ENCODE results near the gene KBTBD13. TPM values are rescaled to one million over a fixed set of nuclear protein-coding genes. Genes with fewer than 3 reads are reported as not detected.

The KBTBD13 gene
- total RNA-seq, 1 donor from 2014 or later = not detected

DNA sequence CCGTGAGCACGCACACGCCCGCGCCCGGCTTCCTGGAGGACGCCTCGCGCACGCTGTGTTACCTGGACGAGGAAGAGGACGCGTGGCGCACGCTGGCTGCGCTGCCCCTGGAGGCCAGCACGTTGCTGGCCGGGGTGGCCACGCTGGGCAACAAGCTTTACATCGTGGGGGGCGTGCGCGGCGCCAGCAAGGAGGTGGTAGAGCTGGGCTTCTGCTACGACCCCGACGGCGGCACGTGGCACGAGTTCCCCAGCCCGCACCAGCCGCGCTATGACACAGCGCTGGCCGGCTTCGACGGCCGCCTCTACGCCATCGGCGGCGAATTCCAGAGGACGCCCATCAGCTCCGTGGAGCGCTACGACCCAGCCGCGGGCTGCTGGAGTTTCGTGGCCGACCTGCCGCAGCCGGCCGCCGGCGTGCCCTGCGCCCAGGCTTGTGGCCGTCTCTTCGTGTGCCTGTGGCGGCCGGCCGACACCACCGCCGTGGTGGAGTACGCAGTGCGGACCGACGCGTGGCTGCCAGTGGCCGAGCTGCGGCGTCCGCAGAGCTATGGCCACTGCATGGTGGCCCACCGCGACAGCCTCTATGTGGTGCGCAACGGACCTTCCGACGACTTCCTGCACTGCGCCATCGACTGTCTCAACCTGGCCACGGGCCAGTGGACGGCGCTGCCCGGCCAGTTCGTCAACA lies 890 bp downstream of the KBTBD13 start:
- Histone ChIP-seq H3K27me3 (ENCODE audit: control insufficient read depth, insufficient read depth, low read length) (peaks cover 37% of the 10 kb centered on the region), H3K36me3 (ENCODE audit: control insufficient read depth, insufficient read depth, low read length) (no peaks in the 10 kb centered on the region), H3K4me3 (ENCODE audit: low read depth, low read length) (no peak overlapping the region)
- TF ChIP-seq, protein P1, sequence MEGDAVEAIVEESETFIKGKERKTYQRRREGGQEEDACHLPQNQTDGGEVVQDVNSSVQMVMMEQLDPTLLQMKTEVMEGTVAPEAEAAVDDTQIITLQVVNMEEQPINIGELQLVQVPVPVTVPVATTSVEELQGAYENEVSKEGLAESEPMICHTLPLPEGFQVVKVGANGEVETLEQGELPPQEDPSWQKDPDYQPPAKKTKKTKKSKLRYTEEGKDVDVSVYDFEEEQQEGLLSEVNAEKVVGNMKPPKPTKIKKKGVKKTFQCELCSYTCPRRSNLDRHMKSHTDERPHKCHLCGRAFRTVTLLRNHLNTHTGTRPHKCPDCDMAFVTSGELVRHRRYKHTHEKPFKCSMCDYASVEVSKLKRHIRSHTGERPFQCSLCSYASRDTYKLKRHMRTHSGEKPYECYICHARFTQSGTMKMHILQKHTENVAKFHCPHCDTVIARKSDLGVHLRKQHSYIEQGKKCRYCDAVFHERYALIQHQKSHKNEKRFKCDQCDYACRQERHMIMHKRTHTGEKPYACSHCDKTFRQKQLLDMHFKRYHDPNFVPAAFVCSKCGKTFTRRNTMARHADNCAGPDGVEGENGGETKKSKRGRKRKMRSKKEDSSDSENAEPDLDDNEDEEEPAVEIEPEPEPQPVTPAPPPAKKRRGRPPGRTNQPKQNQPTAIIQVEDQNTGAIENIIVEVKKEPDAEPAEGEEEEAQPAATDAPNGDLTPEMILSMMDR (IDR thresholded peaks at IDR 0.05; ENCODE audit: insufficient read depth, low read length, poor library complexity, severe bottlenecking) = no peak
- DNase-seq (ENCODE audit: low read depth) = no peak

DNA sequence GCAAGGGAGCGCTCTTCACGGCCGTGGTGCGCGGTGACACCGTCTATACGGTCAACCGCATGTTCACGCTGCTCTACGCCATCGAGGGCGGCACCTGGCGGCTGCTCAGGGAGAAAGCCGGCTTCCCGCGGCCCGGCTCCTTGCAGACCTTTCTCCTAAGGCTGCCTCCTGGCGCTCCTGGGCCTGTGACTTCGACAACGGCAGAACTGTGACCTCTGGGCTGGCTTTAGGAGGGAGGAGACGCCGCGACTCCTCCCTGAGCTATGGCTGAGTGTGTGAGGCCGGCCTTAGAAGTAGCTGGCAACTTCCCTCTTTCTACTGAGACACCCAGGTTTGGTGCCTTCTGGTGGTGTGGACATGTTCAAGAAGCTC lies 1.4 kb downstream of the KBTBD13 start:
- Histone ChIP-seq H3K27me3 (ENCODE audit: control insufficient read depth, insufficient read depth, low read length) (peaks cover 41% of the 10 kb centered on the region), H3K36me3 (ENCODE audit: control insufficient read depth, insufficient read depth, low read length) (no peaks in the 10 kb centered on the region), H3K4me3 (ENCODE audit: low read depth, low read length) (no peak overlapping the region)
- no peak for DNase-seq (ENCODE audit: low read depth)
- TF ChIP-seq, protein P1 (IDR thresholded peaks at IDR 0.05; ENCODE audit: insufficient read depth, low read length, poor library complexity, severe bottlenecking) = peak; percentile 85

DNA sequence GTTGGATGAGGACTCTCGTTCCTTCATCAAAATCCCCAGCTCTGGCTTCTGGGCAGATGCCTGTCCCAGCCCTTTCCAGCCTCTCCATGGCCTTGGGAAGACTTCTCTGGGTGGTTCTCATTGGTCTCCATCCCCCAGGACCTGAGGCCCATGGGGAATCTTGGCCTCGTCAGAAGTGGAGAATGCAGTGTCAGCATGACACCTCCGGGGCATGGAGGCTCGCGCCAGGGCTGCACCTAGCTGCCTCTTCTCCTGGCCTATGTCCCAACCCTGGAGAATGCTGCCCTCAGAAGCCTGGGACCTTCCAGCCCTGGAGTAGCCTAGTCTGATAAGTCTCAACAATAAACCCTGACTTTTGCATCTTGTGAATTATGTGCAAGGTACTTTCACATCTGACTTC lies 3.0 kb downstream of the KBTBD13 start:
- no peak for DNase-seq (ENCODE audit: low read depth)
- no peak overlapping the region for H3K4me3 ChIP-seq (ENCODE audit: low read depth, low read length)
- TF ChIP-seq, protein P1 (IDR thresholded peaks at IDR 0.05; ENCODE audit: insufficient read depth, low read length, poor library complexity, severe bottlenecking) = no peak
- H3K27me3 ChIP-seq (ENCODE audit: control insufficient read depth, insufficient read depth, low read length) = peaks cover 53% of the 10 kb centered on the region
- no peaks in the 10 kb centered on the region for H3K36me3 ChIP-seq (ENCODE audit: control insufficient read depth, insufficient read depth, low read length)

DNA sequence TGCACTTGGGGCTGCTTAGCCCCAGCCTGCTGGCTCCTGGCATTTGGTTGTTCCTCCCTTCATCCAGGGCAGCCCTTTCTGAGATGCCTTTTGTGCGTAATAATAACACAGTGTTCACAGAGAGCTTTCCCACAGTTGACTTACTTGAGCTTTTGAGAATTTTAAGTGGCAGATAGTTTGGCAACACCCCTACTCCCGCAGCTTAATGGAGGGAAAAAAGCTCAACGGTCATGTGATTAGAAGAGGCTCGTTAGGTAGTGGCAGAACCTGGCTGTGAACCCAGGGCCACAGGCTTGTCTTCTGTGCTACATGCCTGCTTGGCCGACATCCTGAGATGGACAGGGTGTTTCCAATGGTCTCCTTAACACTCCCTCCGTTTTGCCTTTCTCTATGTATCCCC lies 4.7 kb downstream of the KBTBD13 start:
- H3K36me3 ChIP-seq (ENCODE audit: control insufficient read depth, insufficient read depth, low read length) = no peaks in the 10 kb centered on the region
- no peak for DNase-seq (ENCODE audit: low read depth)
- H3K27me3 ChIP-seq (ENCODE audit: control insufficient read depth, insufficient read depth, low read length) = peaks cover 67% of the 10 kb centered on the region
- TF ChIP-seq, protein P1 (IDR thresholded peaks at IDR 0.05; ENCODE audit: insufficient read depth, low read length, poor library complexity, severe bottlenecking) = no peak
- H3K4me3 ChIP-seq (ENCODE audit: low read depth, low read length) = no peak overlapping the region

DNA sequence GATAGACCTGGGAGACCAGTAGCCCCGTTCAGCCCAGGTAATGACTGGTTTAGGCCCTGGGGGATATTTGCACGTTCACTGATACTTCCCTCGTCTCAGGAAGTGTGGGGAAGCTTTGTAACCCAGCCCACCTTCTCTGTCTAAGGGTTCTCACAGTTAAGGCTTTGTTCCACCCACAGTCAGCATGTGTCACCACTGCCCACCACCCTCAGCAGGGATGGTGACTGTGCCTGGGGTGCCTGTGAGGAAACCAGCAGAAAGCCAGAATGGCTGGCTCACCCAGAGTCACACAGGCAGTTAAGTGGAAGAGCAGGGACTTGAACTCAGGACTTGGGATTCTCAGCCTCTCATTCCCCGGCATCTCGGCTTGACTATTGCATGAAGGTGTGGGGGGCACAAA lies 5.2 kb downstream of the KBTBD13 start:
- no peak for DNase-seq (ENCODE audit: low read depth)
- peaks cover 64% of the 10 kb centered on the region for H3K27me3 ChIP-seq (ENCODE audit: control insufficient read depth, insufficient read depth, low read length)

More for the DNA sequence above, 5.2 kb downstream of the KBTBD13 start:
- TF ChIP-seq, protein P1 (IDR thresholded peaks at IDR 0.05; ENCODE audit: insufficient read depth, low read length, poor library complexity, severe bottlenecking) = no peak
- Histone ChIP-seq H3K4me3 (ENCODE audit: low read depth, low read length) (no peak overlapping the region), H3K36me3 (ENCODE audit: control insufficient read depth, insufficient read depth, low read length) (no peaks in the 10 kb centered on the region)
